Trophoblast cell (in vitro differentiated cells and primary cell): Measurements from ENCODE around the gene INTS6.

ENCODE experiments used
- DNase-seq, 2 donors: peaks; one replicate each; pipeline ENCODE4 v3.0.0-alpha.2; 2016
- H2AFZ ChIP-seq: 2 replicates; pipeline ENCODE4 v1.6.1; 2013; ENCODE audit warnings: low read length, moderate library complexity, mild to moderate bottlenecking; ENCODE audit not compliant: insufficient read depth, poor library complexity
- H2AK5ac ChIP-seq: 2 replicates; pipeline ENCODE4 v1.6.1; 2013; ENCODE audit warnings: mild to moderate bottlenecking, low read length
- H2BK120ac ChIP-seq: 2 replicates; pipeline ENCODE4 v1.6.1; 2013; ENCODE audit warnings: low read length, mild to moderate bottlenecking, moderate library complexity; ENCODE audit not compliant: insufficient read depth, poor library complexity
- H2BK12ac ChIP-seq: 2 replicates; pipeline ENCODE4 v1.6.1; 2013; ENCODE audit warnings: mild to moderate bottlenecking, low read length, moderate library complexity
- H2BK5ac ChIP-seq: 2 replicates; pipeline ENCODE4 v1.6.1; 2013; ENCODE audit warnings: low read length, low read depth, moderate library complexity, mild to moderate bottlenecking; ENCODE audit not compliant: poor library complexity
- H3K14ac ChIP-seq: 2 replicates; pipeline ENCODE4 v1.6.1; 2013; ENCODE audit warnings: mild to moderate bottlenecking, low read length
- H3K18ac ChIP-seq: 2 replicates; pipeline ENCODE4 v1.6.1; 2013; ENCODE audit warnings: mild to moderate bottlenecking, low read length
- H3K23ac ChIP-seq: 2 replicates; pipeline ENCODE4 v1.6.1; 2013; ENCODE audit warnings: low read length
- H3K27ac ChIP-seq: 2 replicates; pipeline ENCODE4 v1.5.1; 2013; ENCODE audit warnings: low read depth, mild to moderate bottlenecking, inconsistent platforms, low read length, moderate library complexity
- H3K27me3 ChIP-seq: 2 replicates; pipeline ENCODE4 v1.6.1; 2013; ENCODE audit warnings: inconsistent platforms, mild to moderate bottlenecking, low read length, moderate library complexity; ENCODE audit not compliant: insufficient read depth
- H3K36me3 ChIP-seq, 2 experiments: 1 replicate in 1 of 2; 2 replicates in 1 of 2; pipeline ENCODE4 v1.6.1; 2013; ENCODE audit warnings: low read length in 2 of 2, mild to moderate bottlenecking in 2 of 2, moderate library complexity in 1 of 2; ENCODE audit not compliant: insufficient read depth in 2 of 2, control insufficient read depth in 1 of 2
- H3K4ac ChIP-seq: 2 replicates; pipeline ENCODE4 v1.6.1; 2013; ENCODE audit warnings: low read depth, mild to moderate bottlenecking, low read length, moderate library complexity
- H3K4me1 ChIP-seq, 2 experiments: 1 replicate in 1 of 2; 2 replicates in 1 of 2; pipeline ENCODE4 v1.6.1; 2013; ENCODE audit warnings: low read length in 2 of 2, mild to moderate bottlenecking in 2 of 2, moderate library complexity in 1 of 2; ENCODE audit not compliant: insufficient read depth in 2 of 2, control insufficient read depth in 1 of 2
- H3K4me2 ChIP-seq: 2 replicates; pipeline ENCODE4 v1.6.1; 2013; ENCODE audit warnings: inconsistent platforms, mild to moderate bottlenecking, low read length, moderate library complexity
- H3K4me3 ChIP-seq: 2 replicates; pipeline ENCODE4 v1.5.1; 2013; ENCODE audit warnings: mild to moderate bottlenecking, low read depth, low read length, inconsistent platforms
- H3K79me1 ChIP-seq: one replicate; pipeline ENCODE4 v1.6.1; 2013; ENCODE audit warnings: low read length
- H3K79me2 ChIP-seq: 2 replicates; pipeline ENCODE4 v1.6.1; 2013; ENCODE audit warnings: low read length, mild to moderate bottlenecking; ENCODE audit not compliant: control insufficient read depth, insufficient read depth, poor library complexity
- H3K9ac ChIP-seq: 2 replicates; pipeline ENCODE4 v1.6.1; 2013; ENCODE audit warnings: mild to moderate bottlenecking, low read length
- H3K9me3 ChIP-seq: 2 replicates; pipeline ENCODE4 v1.6.1; 2013; ENCODE audit warnings: low read depth, mild to moderate bottlenecking, control low read depth, inconsistent platforms, low read length; ENCODE audit not compliant: insufficient read depth
- H4K12ac ChIP-seq: 2 replicates; pipeline ENCODE4 v1.6.1; 2013; ENCODE audit warnings: low read depth, mild to moderate bottlenecking, low read length, moderate library complexity
- H4K8ac ChIP-seq: 2 replicates; pipeline ENCODE4 v1.6.1; 2013; ENCODE audit warnings: low read depth, mild to moderate bottlenecking, low read length, moderate library complexity
- H4K91ac ChIP-seq: one replicate; pipeline ENCODE4 v1.6.1; 2013; ENCODE audit warnings: low read depth, mild to moderate bottlenecking, low read length, moderate library complexity
- WGBS: extraction: QIAGEN DNeasy Blood & Tissue Kit; methylation state at CpG from one replicate; pipeline ENCODE4 v1.1.7; 2013; ENCODE audit warnings: missing lambda C conversion rate; ENCODE audit not compliant: insufficient read length, insufficient coverage; ENCODE audit errors: extremely low coverage; 5-methylcytosine and 5-hydroxymethylcytosine counted together

The INTS6 gene

DNA sequence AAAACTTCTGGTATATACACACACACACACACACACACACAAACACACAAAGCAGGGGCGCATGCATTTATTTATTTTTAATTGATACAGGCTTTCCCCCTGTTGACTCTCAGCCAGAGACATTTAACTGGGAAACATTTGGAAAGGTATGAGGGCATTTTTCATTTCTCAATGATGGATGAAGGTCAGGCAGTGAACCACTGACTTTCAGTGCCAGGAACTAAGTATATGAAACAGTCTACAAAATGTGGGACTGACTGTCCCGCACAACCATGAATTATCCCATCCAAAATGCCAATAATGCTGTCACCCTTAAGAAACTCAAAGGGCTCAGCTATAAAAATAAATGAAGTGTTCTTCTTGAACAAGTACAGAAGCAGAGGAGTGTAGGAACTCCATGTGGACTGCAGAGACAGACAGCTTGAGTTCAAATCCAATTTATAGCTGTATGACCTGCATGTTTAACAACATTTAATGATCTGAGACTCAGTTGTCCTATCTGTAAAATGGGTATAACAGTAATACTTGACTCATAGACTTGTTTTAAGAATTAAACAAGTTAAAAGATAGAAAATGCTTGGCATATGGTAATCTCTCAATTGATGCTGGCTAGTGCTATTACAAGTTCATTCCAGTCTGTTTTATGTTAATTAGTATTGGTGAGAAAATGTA lies 25.0 kb upstream of the INTS6 start:
- H4K91ac ChIP-seq = no peak overlapping the region
- no peaks in the 10 kb centered on the region for H3K36me3 ChIP-seq
- H3K23ac ChIP-seq = no peak overlapping the region
- no peak overlapping the region for H3K4ac ChIP-seq
- no peak overlapping the region for H3K18ac ChIP-seq
- no peak for DNase-seq
- H4K8ac ChIP-seq = no peak overlapping the region
- no peak overlapping the region for H2AFZ ChIP-seq
- no peak overlapping the region for H2BK120ac ChIP-seq
- H3K9ac ChIP-seq = no peak overlapping the region
- no peaks in the 10 kb centered on the region for H3K27me3 ChIP-seq
- no peaks in the 10 kb centered on the region for H3K79me2 ChIP-seq
- no peaks in the 10 kb centered on the region for H3K4me1 ChIP-seq
- H2AK5ac ChIP-seq = no peak overlapping the region
- H3K14ac ChIP-seq = no peak overlapping the region
- H3K27ac ChIP-seq = no peak overlapping the region
- H2BK5ac ChIP-seq = no peak overlapping the region
- no CpG with 5 or more reads among the region's 2 CpGs for WGBS
- H3K79me1 ChIP-seq = no peaks in the 10 kb centered on the region
- H4K12ac ChIP-seq = no peak overlapping the region
- no peaks in the 10 kb centered on the region for H3K9me3 ChIP-seq
- no peak overlapping the region for H3K4me2 ChIP-seq
- H3K4me3 ChIP-seq = no peak overlapping the region
- no peak overlapping the region for H2BK12ac ChIP-seq

DNA sequence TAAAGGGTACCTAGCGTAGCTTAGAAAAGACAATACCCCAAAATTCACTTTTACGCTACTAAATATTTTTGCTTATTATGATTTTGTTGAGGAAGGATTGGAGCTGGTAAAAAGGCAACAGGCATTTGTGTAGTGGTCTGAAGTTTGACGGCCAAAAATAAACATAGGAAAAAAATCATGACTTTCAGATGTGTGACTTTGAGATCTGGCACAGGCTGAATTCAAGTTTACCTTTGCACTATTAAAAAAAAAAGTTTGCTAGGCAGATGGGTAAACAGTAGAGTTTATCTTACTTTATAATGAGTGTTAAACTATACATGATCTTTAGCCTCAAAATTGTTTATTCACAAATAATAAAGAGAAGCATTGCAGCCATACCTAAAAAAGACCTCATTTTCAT lies 24.3 kb upstream of the INTS6 start:
- H3K79me2 ChIP-seq = no peaks in the 10 kb centered on the region
- no peak overlapping the region for H3K23ac ChIP-seq
- no peak overlapping the region for H4K91ac ChIP-seq
- H3K4me1 ChIP-seq = no peaks in the 10 kb centered on the region
- no peak for DNase-seq
- H4K8ac ChIP-seq = no peak overlapping the region
- H2BK5ac ChIP-seq = no peak overlapping the region
- no peaks in the 10 kb centered on the region for H3K9me3 ChIP-seq
- H3K79me1 ChIP-seq = no peaks in the 10 kb centered on the region
- no peak overlapping the region for H2AK5ac ChIP-seq
- no peak overlapping the region for H3K9ac ChIP-seq
- no peak overlapping the region for H3K27ac ChIP-seq
- H3K14ac ChIP-seq = no peak overlapping the region
- no peak overlapping the region for H2BK12ac ChIP-seq
- no CpG with 5 or more reads among the region's 3 CpGs for WGBS
- H2BK120ac ChIP-seq = no peak overlapping the region
- no peaks in the 10 kb centered on the region for H3K27me3 ChIP-seq
- H3K4me2 ChIP-seq = no peak overlapping the region
- H3K4me3 ChIP-seq = no peak overlapping the region
- H2AFZ ChIP-seq = no peak overlapping the region
- no peak overlapping the region for H3K4ac ChIP-seq
- H3K18ac ChIP-seq = no peak overlapping the region
- H3K36me3 ChIP-seq = no peaks in the 10 kb centered on the region
- H4K12ac ChIP-seq = no peak overlapping the region

DNA sequence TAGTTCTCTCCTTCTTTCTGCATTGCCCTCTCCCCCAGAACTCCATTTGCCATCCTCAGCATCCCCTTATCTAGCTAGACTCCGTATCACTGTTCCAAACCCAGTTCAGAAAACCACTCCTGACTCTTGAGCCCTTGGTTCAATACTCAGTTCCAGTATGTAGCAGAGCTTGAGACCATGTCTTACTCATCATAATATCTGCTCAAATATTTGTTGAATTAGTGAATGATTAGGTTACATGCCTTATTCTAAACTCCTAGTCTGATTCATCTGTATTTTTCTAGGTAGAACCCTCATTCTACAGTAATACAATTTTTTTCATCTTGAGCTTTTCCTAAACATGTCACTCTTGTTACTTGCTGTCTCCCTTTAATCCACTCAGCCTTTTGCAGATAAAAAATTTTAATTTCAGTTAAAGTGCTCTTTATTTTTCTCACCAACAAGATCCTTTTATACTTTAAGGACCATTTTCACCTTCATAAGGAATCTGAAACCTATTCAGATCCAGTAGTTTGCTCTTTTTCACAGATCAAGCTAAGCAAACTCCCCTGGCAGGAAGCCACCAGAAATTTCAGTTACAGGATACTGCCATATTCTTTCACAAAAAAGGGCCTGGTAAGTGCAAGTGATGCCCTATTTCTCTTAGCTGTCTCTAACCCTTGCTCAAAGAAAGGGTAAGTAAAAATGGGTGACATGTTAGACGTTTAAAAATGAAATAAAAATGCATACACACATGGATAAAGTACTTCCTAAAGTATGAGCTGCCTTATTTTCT lies 23.1 kb upstream of the INTS6 start:
- Histone ChIP-seq H2BK5ac (no peak overlapping the region), H3K14ac (no peak overlapping the region), H3K36me3 (no peaks in the 10 kb centered on the region), H4K8ac (no peak overlapping the region), H2AK5ac (no peak overlapping the region), H3K18ac (no peak overlapping the region), H2BK12ac (no peak overlapping the region), H4K91ac (no peak overlapping the region), H3K79me1 (no peaks in the 10 kb centered on the region), H3K9me3 (no peaks in the 10 kb centered on the region), H3K4ac (no peak overlapping the region), H3K4me3 (no peak overlapping the region), H3K4me2 (no peak overlapping the region), H3K79me2 (no peaks in the 10 kb centered on the region), H3K27me3 (no peaks in the 10 kb centered on the region), H3K27ac (no peak overlapping the region), H2AFZ (no peak overlapping the region), H2BK120ac (no peak overlapping the region), H3K4me1 (no peaks in the 10 kb centered on the region), H3K9ac (no peak overlapping the region), H4K12ac (no peak overlapping the region), H3K23ac (no peak overlapping the region)
- DNase-seq = no peak
- no CpG with 5 or more reads among the region's 2 CpGs for WGBS

DNA sequence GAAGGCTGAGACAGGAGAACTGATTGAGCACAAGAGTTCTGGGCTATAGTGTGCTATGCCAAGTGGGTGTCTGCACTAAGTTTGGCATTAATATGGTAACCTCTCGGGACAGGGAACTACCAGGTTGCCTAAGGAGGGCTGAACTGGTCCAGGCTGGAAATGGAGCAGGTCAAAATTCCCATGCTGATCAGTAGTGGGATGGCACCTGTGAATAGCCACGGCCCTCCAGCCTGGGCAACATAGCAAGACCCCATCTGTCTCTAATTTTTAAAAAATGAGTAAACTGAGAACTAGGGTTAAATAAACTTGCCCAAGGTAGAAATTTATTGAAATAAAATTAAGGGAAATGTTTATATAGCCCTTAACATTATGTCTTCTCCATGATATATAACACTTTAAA lies 17.0 kb upstream of the INTS6 start:
- Histone ChIP-seq H3K9ac (no peak overlapping the region), H3K4ac (no peak overlapping the region), H3K4me2 (no peak overlapping the region), H4K91ac (no peak overlapping the region), H3K79me1 (no peaks in the 10 kb centered on the region), H3K4me1 (no peaks in the 10 kb centered on the region), H2BK12ac (no peak overlapping the region), H3K4me3 (no peak overlapping the region), H4K8ac (no peak overlapping the region), H4K12ac (no peak overlapping the region), H2BK120ac (no peak overlapping the region), H2BK5ac (no peak overlapping the region), H3K27me3 (no peaks in the 10 kb centered on the region), H3K18ac (no peak overlapping the region), H3K27ac (no peak overlapping the region), H3K9me3 (no peaks in the 10 kb centered on the region), H3K23ac (no peak overlapping the region), H3K14ac (no peak overlapping the region), H2AK5ac (no peak overlapping the region), H2AFZ (no peak overlapping the region), H3K79me2 (no peaks in the 10 kb centered on the region), H3K36me3 (no peaks in the 10 kb centered on the region)
- no peak for DNase-seq
- no CpG with 5 or more reads among the region's 2 CpGs for WGBS
